ENCODE results near the gene TNFRSF4.

TNFRSF4 gene

GRCh38 chr1:1191734-1192133 lies 22.2 kb downstream of the TNFRSF4 start:
- H3K4me2 ChIP-seq (ENCODE audit: low read length): no peak overlapping the region
- no peaks in the 10 kb centered on the region for H3K36me3 ChIP-seq (ENCODE audit: control insufficient read depth, insufficient read depth, low read length)
- no peak overlapping the region for H3K27ac ChIP-seq
- H3K27me3 ChIP-seq (ENCODE audit: control insufficient read depth, insufficient read depth, low read length): no peaks in the 10 kb centered on the region
- H2AFZ ChIP-seq: no peak overlapping the region
- no peaks in the 10 kb centered on the region for H3K9me3 ChIP-seq (ENCODE audit: control insufficient read depth, low read length)
- H3K79me2 ChIP-seq: no peaks in the 10 kb centered on the region
- no peak overlapping the region for H3K4me3 ChIP-seq (ENCODE audit: low read depth, low read length)
- no peak for TF ChIP-seq CTCF (IDR thresholded peaks at IDR 0.05)
- no peak overlapping the region for H3K9ac ChIP-seq
- no peaks in the 10 kb centered on the region for H3K4me1 ChIP-seq

- TF ChIP-seq CTCF (IDR thresholded peaks at IDR 0.05): no peak
- H3K79me2 ChIP-seq: no peaks in the 10 kb centered on the region
- no peak overlapping the region for H3K27ac ChIP-seq
- no peak overlapping the region for H2AFZ ChIP-seq
- H3K4me1 ChIP-seq: no peaks in the 10 kb centered on the region
- no peaks in the 10 kb centered on the region for H3K36me3 ChIP-seq (ENCODE audit: control insufficient read depth, insufficient read depth, low read length)
- H3K9ac ChIP-seq: no peak overlapping the region
- no peak overlapping the region for H3K4me2 ChIP-seq (ENCODE audit: low read length)
- H3K9me3 ChIP-seq (ENCODE audit: control insufficient read depth, low read length): no peaks in the 10 kb centered on the region
- no peak overlapping the region for H3K4me3 ChIP-seq (ENCODE audit: low read depth, low read length)
- no peaks in the 10 kb centered on the region for H3K27me3 ChIP-seq (ENCODE audit: control insufficient read depth, insufficient read depth, low read length)
Measured at GRCh38 chr1:1189111-1189510, 24.8 kb downstream of the TNFRSF4 start.

GRCh38 chr1:1187938-1188337 lies 26.0 kb downstream of the TNFRSF4 start:
- H3K4me3 ChIP-seq (ENCODE audit: low read depth, low read length): no peak overlapping the region
- H3K4me2 ChIP-seq (ENCODE audit: low read length): no peak overlapping the region
- no peak overlapping the region for H3K27ac ChIP-seq
- H3K9ac ChIP-seq: no peak overlapping the region
- H3K27me3 ChIP-seq (ENCODE audit: control insufficient read depth, insufficient read depth, low read length): no peaks in the 10 kb centered on the region
- no peaks in the 10 kb centered on the region for H3K36me3 ChIP-seq (ENCODE audit: control insufficient read depth, insufficient read depth, low read length)
- no peak overlapping the region for H2AFZ ChIP-seq
- H3K79me2 ChIP-seq: no peaks in the 10 kb centered on the region
- H3K9me3 ChIP-seq (ENCODE audit: control insufficient read depth, low read length): no peaks in the 10 kb centered on the region
- TF ChIP-seq CTCF (IDR thresholded peaks at IDR 0.05): no peak
- H3K4me1 ChIP-seq: no peaks in the 10 kb centered on the region

GRCh38 chr1:1185101-1185765 lies 28.7 kb downstream of the TNFRSF4 start:
- Histone ChIP-seq H3K9me3 (ENCODE audit: control insufficient read depth, low read length) (no peaks in the 10 kb centered on the region), H3K27ac (no peak overlapping the region), H3K4me1 (no peaks in the 10 kb centered on the region), H3K9ac (no peak overlapping the region), H3K36me3 (ENCODE audit: control insufficient read depth, insufficient read depth, low read length) (no peaks in the 10 kb centered on the region), H3K27me3 (ENCODE audit: control insufficient read depth, insufficient read depth, low read length) (no peaks in the 10 kb centered on the region), H3K4me2 (ENCODE audit: low read length) (no peak overlapping the region), H3K4me3 (ENCODE audit: low read depth, low read length) (no peak overlapping the region), H3K79me2 (no peaks in the 10 kb centered on the region), H2AFZ (no peak overlapping the region)
- TF ChIP-seq CTCF (IDR thresholded peaks at IDR 0.05): no peak
